ENCODE measurements around the gene FOXL3.

Gene FOXL3

GRCh38 chr7:269721-270120 is 20.2 kb upstream of the FOXL3 start:
- DNase-seq: no peak

- no peak for DNase-seq
These were observed 19.5 kb upstream of the FOXL3 start for GRCh38 chr7:270351-270983.

DNA sequence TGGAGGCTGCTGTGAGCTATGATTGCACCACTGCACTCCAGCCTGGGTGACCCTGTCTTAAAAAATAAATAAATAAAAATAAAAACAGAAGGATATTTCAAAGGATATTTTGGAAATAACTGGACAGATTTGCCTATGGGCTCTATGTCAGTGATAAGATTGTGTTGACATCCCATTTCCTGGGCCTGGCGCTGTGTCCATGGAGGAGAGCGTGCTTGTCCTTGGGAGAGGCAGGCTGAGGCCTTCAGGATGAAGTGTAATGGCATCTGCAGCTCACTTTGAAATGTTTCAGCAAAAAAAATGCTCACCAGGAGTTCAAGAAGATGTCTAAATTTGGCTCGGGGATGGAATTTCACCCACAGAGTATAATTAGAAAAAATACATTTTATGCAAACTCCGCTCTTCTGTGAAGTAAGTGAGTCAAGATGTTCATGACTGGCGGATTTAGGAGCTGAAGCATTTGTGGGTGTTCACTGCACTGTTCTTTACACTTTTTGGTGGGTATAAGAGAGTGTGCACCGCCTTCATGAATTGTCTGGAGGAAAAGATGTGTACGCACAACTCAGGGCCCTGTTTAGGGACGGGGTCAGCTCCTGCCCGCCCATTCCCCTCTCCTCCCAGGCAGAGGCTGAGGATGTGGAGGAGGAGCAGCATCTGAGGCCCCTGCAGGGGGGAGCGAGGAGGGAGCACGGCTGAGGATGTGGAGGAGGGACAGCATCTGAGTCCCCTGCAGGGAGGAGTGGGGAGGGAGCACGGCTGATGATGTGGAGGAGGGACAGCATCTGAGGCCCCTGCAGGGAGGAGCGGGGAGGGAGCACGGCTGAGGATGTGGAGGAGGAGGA is 18.5 kb upstream of the FOXL3 start:
- DNase-seq: no peak

- DNase-seq: no peak
These were observed 17.8 kb upstream of the FOXL3 start for GRCh38 chr7:272108-272615.

GRCh38 chr7:272631-273030 is 17.3 kb upstream of the FOXL3 start:
- DNase-seq: no peak

DNA sequence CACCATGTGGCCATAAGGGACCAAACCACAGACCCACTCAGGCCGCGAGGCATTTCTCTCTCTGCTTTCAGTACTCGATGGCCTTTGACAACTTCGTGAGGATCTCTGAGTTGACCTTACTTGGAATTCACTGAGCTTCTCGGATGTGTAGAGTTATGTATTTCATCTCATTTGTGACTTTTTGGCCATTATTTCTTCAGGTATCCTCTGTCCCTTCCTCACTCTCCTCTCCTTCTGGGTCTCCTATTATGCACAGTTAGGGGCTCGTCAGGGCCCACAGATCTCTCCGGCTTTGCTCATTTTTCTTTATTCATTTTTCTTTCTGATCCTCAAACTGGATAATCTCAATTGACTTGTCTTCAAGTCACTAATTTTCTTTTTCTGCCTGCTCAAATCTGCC is 16.6 kb upstream of the FOXL3 start:
- no peak for DNase-seq

DNA sequence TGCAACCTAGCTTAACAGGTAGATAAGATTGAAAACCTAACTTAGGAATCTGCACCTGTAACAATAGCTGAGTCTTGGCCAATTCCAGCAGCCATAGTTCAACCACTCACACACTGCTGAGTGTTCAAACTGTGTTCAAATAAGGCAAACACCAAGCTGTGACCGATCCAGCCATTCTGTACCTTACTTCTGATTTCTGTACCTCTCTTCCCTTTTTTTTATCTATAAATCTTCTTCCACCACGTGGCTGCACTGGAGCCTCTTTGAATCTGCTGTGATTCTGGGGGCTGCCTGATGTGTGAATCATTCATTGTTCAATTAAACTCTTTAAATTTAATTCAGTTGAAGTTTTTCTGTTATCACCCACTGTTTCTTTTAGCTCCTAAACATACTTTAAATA is 15.7 kb upstream of the FOXL3 start:
- no peak for DNase-seq

GRCh38 chr7:276230-276835 is 13.6 kb upstream of the FOXL3 start:
- no peak for DNase-seq

- DNase-seq: no peak
These were observed 12.7 kb upstream of the FOXL3 start for GRCh38 chr7:277228-277627.

GRCh38 chr7:278081-278480 is 11.9 kb upstream of the FOXL3 start:
- no peak for DNase-seq

DNA sequence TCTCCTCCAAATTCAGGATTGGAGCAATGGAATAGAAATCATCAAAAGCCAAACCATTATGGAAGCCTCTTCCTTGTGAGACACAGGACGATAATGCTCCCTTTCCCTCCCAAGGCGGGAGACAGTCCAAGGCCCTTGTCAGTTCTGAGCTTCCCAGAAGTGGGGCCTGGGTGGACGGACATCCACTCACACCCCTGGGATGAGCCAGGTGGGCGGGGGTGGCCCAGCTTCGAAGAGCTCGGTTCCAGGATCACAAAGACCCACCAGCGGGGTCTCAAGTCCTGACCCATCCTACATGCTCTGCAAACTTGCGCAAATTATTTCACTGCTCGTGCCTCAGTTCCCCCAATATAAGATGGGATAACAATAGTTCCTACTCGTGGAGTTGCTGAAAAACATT is 10.1 kb upstream of the FOXL3 start:
- DNase-seq: no peak

GRCh38 chr7:280461-280860 is 9.5 kb upstream of the FOXL3 start:
- DNase-seq: no peak

GRCh38 chr7:281637-282036 is 8.3 kb upstream of the FOXL3 start:
- DNase-seq: no peak

DNA sequence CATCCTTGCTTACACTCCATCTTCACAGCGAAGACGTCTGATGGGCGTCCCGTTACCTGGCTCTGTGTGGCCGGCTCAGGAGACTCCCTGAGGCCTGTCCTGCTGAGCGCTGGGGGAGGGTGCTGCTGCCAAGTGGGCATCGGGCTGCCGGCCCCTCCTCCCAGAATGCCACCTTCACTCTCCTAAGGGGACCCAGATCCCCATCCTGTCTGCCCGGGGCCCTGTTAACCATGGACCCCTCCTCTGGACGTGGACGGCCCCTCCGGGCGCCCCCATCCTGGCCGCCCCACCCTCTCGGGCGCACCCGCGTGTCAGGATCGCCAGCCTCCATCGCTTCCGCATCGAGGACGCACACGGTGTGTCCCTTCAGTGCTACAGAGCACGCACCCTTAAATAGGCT is 7.3 kb upstream of the FOXL3 start:
- DNase-seq: no peak

DNA sequence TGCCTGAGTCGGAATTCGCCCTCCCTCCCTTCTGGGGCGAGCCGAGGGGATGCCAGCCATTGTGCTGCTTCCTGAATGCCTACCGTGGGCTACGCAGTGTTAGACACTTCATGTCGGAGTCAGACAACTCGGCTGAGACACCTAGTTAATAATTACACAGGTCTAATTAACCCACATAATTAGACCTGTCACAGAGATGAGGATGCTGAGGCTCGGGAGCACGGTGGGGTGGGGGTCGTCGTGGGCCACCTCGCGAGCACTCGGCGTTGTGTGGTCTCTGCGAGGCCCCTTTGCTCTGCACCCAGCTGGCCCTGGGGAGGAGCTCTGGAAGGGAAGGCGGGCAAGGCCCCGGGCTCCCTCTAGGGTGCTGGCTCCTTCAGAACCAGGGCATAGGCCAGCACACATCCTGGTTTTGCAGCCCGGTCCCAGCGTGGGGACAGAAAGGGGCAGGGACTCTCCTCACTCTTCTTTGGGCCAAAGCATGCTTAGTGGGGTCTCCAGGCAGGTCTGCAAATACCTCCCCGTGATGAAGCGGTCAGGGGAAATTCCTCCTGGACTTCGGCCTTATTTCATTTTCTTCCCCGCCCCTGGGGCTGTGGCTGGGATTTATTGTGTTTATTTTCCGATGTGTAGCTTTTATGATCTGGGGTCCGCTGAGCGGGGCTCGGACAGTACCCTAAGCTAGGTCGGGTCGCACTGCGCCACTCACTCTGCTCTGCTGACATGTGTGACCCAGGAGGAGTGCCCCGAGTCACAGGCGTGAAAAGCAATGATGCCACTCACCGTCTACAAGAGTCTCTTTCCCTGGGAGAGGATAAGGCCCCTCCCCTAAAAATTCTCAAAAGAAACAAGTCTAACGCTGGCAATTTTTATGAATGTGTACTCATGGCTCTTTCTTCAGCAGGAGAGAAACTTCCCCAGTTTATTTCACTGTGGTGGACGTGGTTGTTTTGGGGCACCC is 4.9 kb upstream of the FOXL3 start:
- no peak for DNase-seq

GRCh38 chr7:285731-286130 is 4.2 kb upstream of the FOXL3 start:
- DNase-seq: no peak

GRCh38 chr7:286266-286665 is 3.7 kb upstream of the FOXL3 start:
- DNase-seq: no peak

GRCh38 chr7:288671-289101 is 1.3 kb upstream of the FOXL3 start:
- DNase-seq: no peak

GRCh38 chr7:289209-289755 is 688 bp upstream of the FOXL3 start:
- DNase-seq: no peak

DNA sequence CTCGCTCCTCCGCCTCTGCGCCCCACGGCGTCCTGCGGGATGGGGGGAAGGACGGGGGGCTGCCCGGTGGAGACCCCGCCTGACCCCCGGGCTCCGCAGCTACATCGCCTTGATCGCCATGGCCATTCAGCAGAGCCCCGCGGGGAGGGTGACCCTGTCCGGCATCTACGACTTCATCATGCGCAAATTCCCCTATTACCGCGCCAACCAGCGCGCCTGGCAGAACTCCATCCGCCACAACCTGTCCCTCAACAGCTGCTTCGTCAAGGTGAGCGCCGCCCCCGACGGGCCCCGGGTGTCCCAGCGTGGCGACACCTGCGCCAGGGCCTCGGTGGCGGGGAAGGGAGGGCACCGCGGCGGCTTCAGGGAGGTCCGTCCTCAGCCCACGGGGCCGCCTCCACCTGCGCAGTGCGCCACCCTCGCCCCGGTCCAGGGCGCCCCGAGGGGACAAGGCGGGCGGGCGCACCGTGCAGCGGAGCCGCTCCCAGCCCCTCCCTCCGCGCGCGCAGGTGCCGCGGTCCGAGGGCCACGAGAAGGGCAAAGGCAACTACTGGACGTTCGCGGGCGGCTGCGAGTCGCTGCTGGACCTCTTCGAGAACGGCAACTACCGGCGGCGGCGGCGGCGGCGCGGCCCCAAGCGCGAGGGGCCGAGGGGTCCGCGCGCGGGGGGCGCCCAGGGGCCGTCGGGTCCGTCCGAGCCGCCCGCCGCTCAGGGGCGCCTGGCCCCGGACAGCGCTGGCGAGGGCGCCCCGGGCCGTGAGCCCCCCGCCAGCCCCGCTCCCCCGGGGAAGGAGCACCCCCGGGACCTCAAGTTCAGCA is 793 bp downstream of the FOXL3 start:
- DNase-seq: no peak

DNA sequence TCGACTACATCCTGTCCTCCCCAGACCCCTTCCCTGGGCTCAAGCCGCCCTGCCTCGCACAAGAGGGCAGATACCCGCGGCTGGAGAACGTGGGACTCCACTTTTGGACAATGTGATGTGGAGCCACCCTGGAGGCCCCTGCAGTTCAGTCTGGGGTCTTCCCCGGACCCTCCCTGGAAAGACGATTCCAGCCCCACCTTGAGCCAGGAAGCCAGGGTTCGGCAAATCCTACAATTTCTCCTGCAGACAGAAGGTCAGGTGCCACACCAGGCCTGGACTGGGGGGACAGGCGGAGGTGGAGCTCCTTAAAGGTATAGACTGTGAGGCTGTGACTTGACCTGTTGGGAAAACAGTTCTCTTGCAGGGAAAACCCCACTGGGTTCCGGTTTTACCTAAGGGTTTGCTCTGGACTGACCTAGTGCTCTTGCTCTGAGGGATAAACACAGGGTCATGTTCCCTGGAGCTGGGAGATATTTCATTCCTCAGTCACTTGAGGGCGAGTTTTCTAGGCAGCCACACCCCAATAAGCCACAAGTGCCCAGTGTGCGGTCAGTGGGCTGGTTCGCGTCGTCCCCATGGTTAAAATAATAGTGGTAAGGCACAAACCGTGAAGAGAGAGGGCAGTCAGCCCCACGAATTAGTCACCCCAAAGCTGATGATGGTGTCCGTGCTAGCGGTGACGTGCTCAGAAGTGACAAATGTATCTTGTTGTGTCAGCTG is 1.6 kb downstream of the FOXL3 start:
- no peak for DNase-seq
